WTC11 (cell line): ENCODE data around the gene GARIN3. TPM values are rescaled to one million over a fixed set of nuclear protein-coding genes. Genes with fewer than 3 reads are reported as not detected.
"Not testable (repeated sequence)": the region's sequence is repeated elsewhere in the genome, so short reads cannot be mapped to it uniquely, and the experiment has no call there.

Experiments
- ATAC-seq: fragments of 200-7000 bp; cut with Tn5 transposase; 2 replicates; pipeline ENCODE4 v1.10.0; 2021; ENCODE audit warnings: mild to moderate bottlenecking, moderate library complexity
- CTCF ChIA-PET: fragments of 300-600 bp; sonication (Branson Sonifier 250); formaldehyde crosslinking; loops from one replicate; lab custom pipeline; 2021; ENCODE audit warnings: antibody characterized with exemption; lab: Charles Lee
- POLR2A ChIA-PET: fragments of 350-600 bp; sonication (Branson Sonifier 250); formaldehyde crosslinking; loops from one replicate; lab custom pipeline; 2021; ENCODE audit warnings: antibody characterized with exemption; lab: Charles Lee
- DNase-seq: peaks from one replicate; pipeline ENCODE4 v3.0.0; 2021; ENCODE audit warnings: low spot score
- H3K27ac Mint-ChIP-seq: 2 replicates; pipeline ENCODE4 v1.8.0; 2021; ENCODE audit warnings: mixed read lengths
- H3K27me3 Mint-ChIP-seq: 2 replicates; pipeline ENCODE4 v1.8.0; 2021; ENCODE audit warnings: low read depth, mild to moderate bottlenecking, moderate library complexity, mixed read lengths
- H3K36me3 Mint-ChIP-seq: 2 replicates; pipeline ENCODE4 v1.8.0; 2021; ENCODE audit warnings: mixed read lengths
- H3K4me1 Mint-ChIP-seq: 2 replicates; pipeline ENCODE4 v1.8.0; 2022; ENCODE audit warnings: mixed read lengths
- H3K4me3 Mint-ChIP-seq: 2 replicates; pipeline ENCODE4 v1.8.0; 2021; ENCODE audit warnings: mild to moderate bottlenecking, moderate library complexity, mixed read lengths
- H3K9me3 Mint-ChIP-seq: 2 replicates; pipeline ENCODE4 v1.8.0; 2021; ENCODE audit warnings: mixed read lengths
- HMGA2 ChIP-seq: fragments of 250-450 bp; sonication (Bioruptor Pico); IDR thresholded peaks from 2 replicates; pipeline ENCODE4 v1.4.0; 2021; ENCODE audit warnings: mild to moderate bottlenecking, moderate library complexity
- IRF2 ChIP-seq: sonication (generic); formaldehyde crosslinking; IDR thresholded peaks from 2 replicates; pipeline ENCODE4 v1.8.0; 2022; ENCODE audit warnings: low read depth, missing genetic modification reagents, borderline replicate concordance
- JUN ChIP-seq: sonication (generic); formaldehyde crosslinking; IDR thresholded peaks from 2 replicates; pipeline ENCODE4 v1.8.0; 2023; ENCODE audit warnings: mild to moderate bottlenecking, missing genetic modification reagents
- NFATC4 ChIP-seq: fragments of 250-450 bp; sonication (Bioruptor Pico); IDR thresholded peaks from 2 replicates; pipeline ENCODE4 v1.9.0; 2021; ENCODE audit warnings: mild to moderate bottlenecking
- NFE2L1 ChIP-seq: sonication (generic); formaldehyde crosslinking; IDR thresholded peaks from 2 replicates; pipeline ENCODE4 v1.8.1; 2023; ENCODE audit warnings: missing genetic modification reagents
- ZBTB21 ChIP-seq: sonication (generic); formaldehyde crosslinking; IDR thresholded peaks from 2 replicates; pipeline ENCODE4 v1.8.1; 2023; ENCODE audit warnings: mild to moderate bottlenecking, missing genetic modification reagents, borderline replicate concordance
- ZNF121 ChIP-seq: sonication (generic); formaldehyde crosslinking; IDR thresholded peaks from 2 replicates; pipeline ENCODE4 v1.8.0; 2023; ENCODE audit warnings: missing genetic modification reagents
- ZNF219 ChIP-seq: sonication (generic); formaldehyde crosslinking; IDR thresholded peaks from 2 replicates; pipeline ENCODE4 v1.8.0; 2023; ENCODE audit warnings: missing genetic modification reagents, mild to moderate bottlenecking, borderline replicate concordance
- ZNF232 ChIP-seq: sonication (generic); formaldehyde crosslinking; IDR thresholded peaks from 2 replicates; pipeline ENCODE4 v1.8.0; 2022; ENCODE audit warnings: mild to moderate bottlenecking, missing genetic modification reagents
- ZNF671 ChIP-seq: fragments of 250-450 bp; sonication (Bioruptor Pico); IDR thresholded peaks from 2 replicates; pipeline ENCODE4 v1.8.0; 2021; ENCODE audit warnings: mild to moderate bottlenecking
- total RNA-seq: library from RNA; stranded (reverse); gene quantifications from 3 replicates; pipeline ENCODE4 v1.2.3, GENCODE V29; 2021
- TF ChIP-seq, protein P1 (sequence below): sonication (generic); formaldehyde crosslinking; IDR thresholded peaks from 2 replicates; pipeline ENCODE4 v1.8.1; 2023; ENCODE audit warnings: mild to moderate bottlenecking, missing genetic modification reagents, borderline replicate concordance
- TF ChIP-seq, protein P2 (sequence below): sonication (generic); formaldehyde crosslinking; IDR thresholded peaks from 2 replicates; pipeline ENCODE4 v1.8.1; 2022; ENCODE audit warnings: low read depth, missing genetic modification reagents, borderline replicate concordance
- TF ChIP-seq, protein P3 (sequence below): sonication (generic); formaldehyde crosslinking; IDR thresholded peaks from 2 replicates; pipeline ENCODE4 v1.8.0; 2022; ENCODE audit warnings: mild to moderate bottlenecking, missing genetic modification reagents
- TF ChIP-seq, protein P4 (sequence below): sonication (generic); formaldehyde crosslinking; IDR thresholded peaks from 2 replicates; pipeline ENCODE4 v1.8.1; 2022; ENCODE audit warnings: mild to moderate bottlenecking, missing genetic modification reagents, moderate library complexity, borderline replicate concordance
- TF ChIP-seq, protein P5 (sequence below): sonication (generic); formaldehyde crosslinking; conservative IDR thresholded peaks from 2 replicates; pipeline ENCODE4 v1.8.1; 2022; ENCODE audit warnings: mild to moderate bottlenecking, missing genetic modification reagents
- TF ChIP-seq, protein P6 (sequence below): sonication (generic); formaldehyde crosslinking; IDR thresholded peaks from 2 replicates; pipeline ENCODE4 v1.8.1; 2022; ENCODE audit warnings: low read depth, mild to moderate bottlenecking, moderate library complexity, missing genetic modification reagents, borderline replicate concordance
- TF ChIP-seq, protein P7 (sequence below): fragments of 250-450 bp; sonication (Bioruptor Pico); IDR thresholded peaks from 2 replicates; pipeline ENCODE4 v1.9.0; 2021; ENCODE audit warnings: mild to moderate bottlenecking

Gene GARIN3
- total RNA-seq, 1 experiment from 2014 or later: not detected

DNA sequence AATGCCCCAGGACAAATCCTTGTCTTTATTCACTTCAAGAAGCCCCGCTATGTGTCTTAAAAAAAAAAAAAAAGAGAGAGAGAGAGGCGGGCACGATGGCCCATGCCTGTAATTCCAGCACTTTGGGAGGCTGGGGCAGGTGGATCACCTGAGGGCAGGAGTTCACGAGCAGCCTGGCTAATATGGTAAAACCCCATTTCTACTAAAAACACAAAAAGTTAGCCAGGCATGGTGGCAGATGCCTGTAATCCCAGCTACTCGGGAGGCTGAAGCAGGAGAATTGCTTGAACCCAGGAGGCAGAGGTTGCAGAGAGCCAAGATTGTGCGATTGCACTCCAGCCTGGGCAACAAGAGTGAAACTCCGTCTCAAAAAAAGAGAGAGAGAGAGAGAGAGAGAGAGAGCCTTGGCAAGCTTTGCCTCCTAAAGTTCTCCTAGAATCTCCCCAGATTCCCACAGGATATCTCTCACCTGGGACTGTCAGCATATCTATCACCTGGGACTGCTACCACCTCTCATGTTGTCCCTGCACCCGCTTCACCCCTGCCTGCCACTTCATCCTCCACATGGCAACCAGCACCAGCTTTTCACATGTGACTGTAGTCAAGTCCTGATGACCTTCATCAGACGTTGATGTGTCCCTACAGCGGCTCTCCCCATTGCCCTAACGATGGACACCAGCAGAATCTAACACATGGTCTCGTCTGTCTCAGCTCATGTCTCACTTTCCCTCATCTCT is 20.4 kb upstream of the GARIN3 start:
- no peaks in the 10 kb centered on the region for H3K4me1 Mint-ChIP-seq
- H3K36me3 Mint-ChIP-seq: no peaks in the 10 kb centered on the region
- 0 out of 2 replicates have a peak, but pooled peaks cover 3% of the 10 kb centered on the region for H3K9me3 Mint-ChIP-seq
- CTCF ChIA-PET: no interaction called here
- TF ChIP-seq NFE2L1 (CRISPR knock-in tag) (no peak), ZBTB21 (CRISPR knock-in tag) (no peak), IRF2 (CRISPR knock-in tag) (no peak), ZNF232 (CRISPR knock-in tag) (no peak), NFATC4 (no peak), JUN (CRISPR knock-in tag) (no peak), HMGA2 (no peak), ZNF671 (CRISPR knock-in tag) (no peak), ZNF121 (CRISPR knock-in tag) (no peak), ZNF219 (CRISPR knock-in tag) (no peak)
- TF ChIP-seq, protein P1, sequence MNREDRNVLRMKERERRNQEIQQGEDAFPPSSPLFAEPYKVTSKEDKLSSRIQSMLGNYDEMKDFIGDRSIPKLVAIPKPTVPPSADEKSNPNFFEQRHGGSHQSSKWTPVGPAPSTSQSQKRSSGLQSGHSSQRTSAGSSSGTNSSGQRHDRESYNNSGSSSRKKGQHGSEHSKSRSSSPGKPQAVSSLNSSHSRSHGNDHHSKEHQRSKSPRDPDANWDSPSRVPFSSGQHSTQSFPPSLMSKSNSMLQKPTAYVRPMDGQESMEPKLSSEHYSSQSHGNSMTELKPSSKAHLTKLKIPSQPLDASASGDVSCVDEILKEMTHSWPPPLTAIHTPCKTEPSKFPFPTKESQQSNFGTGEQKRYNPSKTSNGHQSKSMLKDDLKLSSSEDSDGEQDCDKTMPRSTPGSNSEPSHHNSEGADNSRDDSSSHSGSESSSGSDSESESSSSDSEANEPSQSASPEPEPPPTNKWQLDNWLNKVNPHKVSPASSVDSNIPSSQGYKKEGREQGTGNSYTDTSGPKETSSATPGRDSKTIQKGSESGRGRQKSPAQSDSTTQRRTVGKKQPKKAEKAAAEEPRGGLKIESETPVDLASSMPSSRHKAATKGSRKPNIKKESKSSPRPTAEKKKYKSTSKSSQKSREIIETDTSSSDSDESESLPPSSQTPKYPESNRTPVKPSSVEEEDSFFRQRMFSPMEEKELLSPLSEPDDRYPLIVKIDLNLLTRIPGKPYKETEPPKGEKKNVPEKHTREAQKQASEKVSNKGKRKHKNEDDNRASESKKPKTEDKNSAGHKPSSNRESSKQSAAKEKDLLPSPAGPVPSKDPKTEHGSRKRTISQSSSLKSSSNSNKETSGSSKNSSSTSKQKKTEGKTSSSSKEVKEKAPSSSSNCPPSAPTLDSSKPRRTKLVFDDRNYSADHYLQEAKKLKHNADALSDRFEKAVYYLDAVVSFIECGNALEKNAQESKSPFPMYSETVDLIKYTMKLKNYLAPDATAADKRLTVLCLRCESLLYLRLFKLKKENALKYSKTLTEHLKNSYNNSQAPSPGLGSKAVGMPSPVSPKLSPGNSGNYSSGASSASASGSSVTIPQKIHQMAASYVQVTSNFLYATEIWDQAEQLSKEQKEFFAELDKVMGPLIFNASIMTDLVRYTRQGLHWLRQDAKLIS (CRISPR knock-in tag): no peak
- TF ChIP-seq, protein P2, sequence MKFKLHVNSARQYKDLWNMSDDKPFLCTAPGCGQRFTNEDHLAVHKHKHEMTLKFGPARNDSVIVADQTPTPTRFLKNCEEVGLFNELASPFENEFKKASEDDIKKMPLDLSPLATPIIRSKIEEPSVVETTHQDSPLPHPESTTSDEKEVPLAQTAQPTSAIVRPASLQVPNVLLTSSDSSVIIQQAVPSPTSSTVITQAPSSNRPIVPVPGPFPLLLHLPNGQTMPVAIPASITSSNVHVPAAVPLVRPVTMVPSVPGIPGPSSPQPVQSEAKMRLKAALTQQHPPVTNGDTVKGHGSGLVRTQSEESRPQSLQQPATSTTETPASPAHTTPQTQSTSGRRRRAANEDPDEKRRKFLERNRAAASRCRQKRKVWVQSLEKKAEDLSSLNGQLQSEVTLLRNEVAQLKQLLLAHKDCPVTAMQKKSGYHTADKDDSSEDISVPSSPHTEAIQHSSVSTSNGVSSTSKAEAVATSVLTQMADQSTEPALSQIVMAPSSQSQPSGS (CRISPR knock-in tag): no peak
- TF ChIP-seq, protein P3, sequence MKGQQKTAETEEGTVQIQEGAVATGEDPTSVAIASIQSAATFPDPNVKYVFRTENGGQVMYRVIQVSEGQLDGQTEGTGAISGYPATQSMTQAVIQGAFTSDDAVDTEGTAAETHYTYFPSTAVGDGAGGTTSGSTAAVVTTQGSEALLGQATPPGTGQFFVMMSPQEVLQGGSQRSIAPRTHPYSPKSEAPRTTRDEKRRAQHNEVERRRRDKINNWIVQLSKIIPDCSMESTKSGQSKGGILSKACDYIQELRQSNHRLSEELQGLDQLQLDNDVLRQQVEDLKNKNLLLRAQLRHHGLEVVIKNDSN (CRISPR knock-in tag): no peak
- TF ChIP-seq, protein P4, sequence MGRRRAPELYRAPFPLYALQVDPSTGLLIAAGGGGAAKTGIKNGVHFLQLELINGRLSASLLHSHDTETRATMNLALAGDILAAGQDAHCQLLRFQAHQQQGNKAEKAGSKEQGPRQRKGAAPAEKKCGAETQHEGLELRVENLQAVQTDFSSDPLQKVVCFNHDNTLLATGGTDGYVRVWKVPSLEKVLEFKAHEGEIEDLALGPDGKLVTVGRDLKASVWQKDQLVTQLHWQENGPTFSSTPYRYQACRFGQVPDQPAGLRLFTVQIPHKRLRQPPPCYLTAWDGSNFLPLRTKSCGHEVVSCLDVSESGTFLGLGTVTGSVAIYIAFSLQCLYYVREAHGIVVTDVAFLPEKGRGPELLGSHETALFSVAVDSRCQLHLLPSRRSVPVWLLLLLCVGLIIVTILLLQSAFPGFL (CRISPR knock-in tag): no peak
- TF ChIP-seq, protein P5, sequence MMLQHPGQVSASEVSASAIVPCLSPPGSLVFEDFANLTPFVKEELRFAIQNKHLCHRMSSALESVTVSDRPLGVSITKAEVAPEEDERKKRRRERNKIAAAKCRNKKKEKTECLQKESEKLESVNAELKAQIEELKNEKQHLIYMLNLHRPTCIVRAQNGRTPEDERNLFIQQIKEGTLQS (CRISPR knock-in tag): no peak
- TF ChIP-seq, protein P6, sequence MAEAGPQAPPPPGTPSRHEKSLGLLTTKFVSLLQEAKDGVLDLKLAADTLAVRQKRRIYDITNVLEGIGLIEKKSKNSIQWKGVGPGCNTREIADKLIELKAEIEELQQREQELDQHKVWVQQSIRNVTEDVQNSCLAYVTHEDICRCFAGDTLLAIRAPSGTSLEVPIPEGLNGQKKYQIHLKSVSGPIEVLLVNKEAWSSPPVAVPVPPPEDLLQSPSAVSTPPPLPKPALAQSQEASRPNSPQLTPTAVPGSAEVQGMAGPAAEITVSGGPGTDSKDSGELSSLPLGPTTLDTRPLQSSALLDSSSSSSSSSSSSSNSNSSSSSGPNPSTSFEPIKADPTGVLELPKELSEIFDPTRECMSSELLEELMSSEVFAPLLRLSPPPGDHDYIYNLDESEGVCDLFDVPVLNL (CRISPR knock-in tag): no peak
- TF ChIP-seq, protein P7, sequence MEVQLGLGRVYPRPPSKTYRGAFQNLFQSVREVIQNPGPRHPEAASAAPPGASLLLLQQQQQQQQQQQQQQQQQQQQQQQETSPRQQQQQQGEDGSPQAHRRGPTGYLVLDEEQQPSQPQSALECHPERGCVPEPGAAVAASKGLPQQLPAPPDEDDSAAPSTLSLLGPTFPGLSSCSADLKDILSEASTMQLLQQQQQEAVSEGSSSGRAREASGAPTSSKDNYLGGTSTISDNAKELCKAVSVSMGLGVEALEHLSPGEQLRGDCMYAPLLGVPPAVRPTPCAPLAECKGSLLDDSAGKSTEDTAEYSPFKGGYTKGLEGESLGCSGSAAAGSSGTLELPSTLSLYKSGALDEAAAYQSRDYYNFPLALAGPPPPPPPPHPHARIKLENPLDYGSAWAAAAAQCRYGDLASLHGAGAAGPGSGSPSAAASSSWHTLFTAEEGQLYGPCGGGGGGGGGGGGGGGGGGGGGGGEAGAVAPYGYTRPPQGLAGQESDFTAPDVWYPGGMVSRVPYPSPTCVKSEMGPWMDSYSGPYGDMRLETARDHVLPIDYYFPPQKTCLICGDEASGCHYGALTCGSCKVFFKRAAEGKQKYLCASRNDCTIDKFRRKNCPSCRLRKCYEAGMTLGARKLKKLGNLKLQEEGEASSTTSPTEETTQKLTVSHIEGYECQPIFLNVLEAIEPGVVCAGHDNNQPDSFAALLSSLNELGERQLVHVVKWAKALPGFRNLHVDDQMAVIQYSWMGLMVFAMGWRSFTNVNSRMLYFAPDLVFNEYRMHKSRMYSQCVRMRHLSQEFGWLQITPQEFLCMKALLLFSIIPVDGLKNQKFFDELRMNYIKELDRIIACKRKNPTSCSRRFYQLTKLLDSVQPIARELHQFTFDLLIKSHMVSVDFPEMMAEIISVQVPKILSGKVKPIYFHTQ (CRISPR knock-in tag): no peak
- POLR2A ChIA-PET: no interaction called here
- H3K27me3 Mint-ChIP-seq: peaks cover 69% of the 10 kb centered on the region
- no peak overlapping the region for H3K27ac Mint-ChIP-seq
- DNase-seq (no peak), ATAC-seq (no peak)
- no peak overlapping the region for H3K4me3 Mint-ChIP-seq

DNA sequence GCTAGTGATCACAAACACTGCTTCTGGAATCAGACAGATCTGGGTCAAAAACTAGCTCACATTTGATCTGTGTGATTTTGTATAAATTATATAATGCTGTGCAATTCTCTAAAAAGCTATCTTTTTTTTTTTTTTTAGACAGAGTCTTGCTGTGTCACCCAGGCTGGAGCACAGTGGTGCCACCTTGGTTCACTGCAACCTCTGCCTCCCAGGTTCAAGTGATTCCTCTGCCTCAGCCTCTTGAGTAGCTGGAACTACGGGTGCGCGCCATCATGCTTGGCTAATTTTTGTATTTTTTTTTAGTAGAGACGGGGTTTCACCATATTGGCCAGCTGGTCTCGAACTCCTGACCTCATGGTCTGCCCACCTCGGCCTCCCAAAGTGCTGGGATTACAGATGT is 19.1 kb upstream of the GARIN3 start:
- CTCF ChIA-PET, POLR2A ChIA-PET, H3K4me1 Mint-ChIP-seq: not testable (repeated sequence)

More for the DNA sequence above, 19.1 kb upstream of the GARIN3 start:
- not testable (repeated sequence) for DNase-seq, H3K36me3 Mint-ChIP-seq, H3K9me3 Mint-ChIP-seq, H3K27ac Mint-ChIP-seq, ATAC-seq, H3K4me3 Mint-ChIP-seq
- H3K27me3 Mint-ChIP-seq: peaks cover 74% of the 10 kb centered on the region
